Endothelial cell of umbilical vein (primary cell): ENCODE measurements around the gene SRCIN1. TPM values are rescaled to one million over a fixed set of nuclear protein-coding genes. Genes with fewer than 3 reads are reported as not detected.

Experiments
- BruUV-seq: library from RNA; stranded (reverse); fragments of 400-500 nt; replicated peaks from 2 replicates; lab custom pipeline; 2021; lab: Mats Ljungman, UMichigan
- CTCF ChIA-PET: fragments of 300-600, 350-600 bp; sonication (Branson Sonifier 250); formaldehyde crosslinking; loops from one replicate; lab custom pipeline; 2021; ENCODE audit warnings: antibody characterized with exemption, inconsistent platforms; lab: Charles Lee
- POLR2A ChIA-PET: fragments of 300-600, 350-600 bp; sonication (Branson Sonifier 250); formaldehyde crosslinking; loops from one replicate; lab custom pipeline; 2021; ENCODE audit warnings: antibody characterized with exemption, inconsistent platforms; lab: Charles Lee
- DNase-seq: peaks from one replicate; pipeline ENCODE4 v3.0.0-alpha.2; 2011; ENCODE audit warnings: low read depth, low spot score
- FAIRE-seq: peaks from 2 replicates; lab custom pipeline; 2011; peaks lifted over from hg19 to GRCh38; lab: Jason Lieb, UNC
- H2AFZ ChIP-seq: 2 replicates; pipeline ENCODE4 v1.6.0; 2012; ENCODE audit warnings: low read depth, low read length, control low read depth, inconsistent platforms
- H3K27ac ChIP-seq: 2 replicates; pipeline ENCODE4 v1.5.1; 2011; ENCODE audit warnings: low read depth, mild to moderate bottlenecking, control low read depth, low read length, moderate library complexity; ENCODE audit not compliant: insufficient read depth
- H3K27me3 ChIP-seq, 2 experiments: 2 replicates each; pipeline versions ENCODE4 v1.6.0 to v1.6.1; 2011; ENCODE audit warnings: low read length in 2 of 2, mixed read lengths in 1 of 2; ENCODE audit not compliant: control insufficient read depth in 2 of 2, insufficient read depth in 2 of 2
- H3K36me3 ChIP-seq, 2 experiments: 2 replicates in 1 of 2; 3 replicates in 1 of 2; pipeline ENCODE4 v1.5.1; 2011; ENCODE audit warnings: low read length in 2 of 2, mild to moderate bottlenecking in 1 of 2, moderate library complexity in 1 of 2; ENCODE audit not compliant: control insufficient read depth in 2 of 2, insufficient read depth in 2 of 2; ENCODE audit errors: extremely low read depth in 1 of 2
- H3K4me1 ChIP-seq: 3 replicates; pipeline ENCODE4 v1.5.1; 2011; ENCODE audit warnings: mild to moderate bottlenecking, low read length; ENCODE audit not compliant: control insufficient read depth, insufficient read depth; ENCODE audit errors: extremely low read depth
- H3K4me2 ChIP-seq: 2 replicates; pipeline ENCODE4 v1.6.1; 2011; ENCODE audit warnings: low read length, control low read depth, mixed read lengths; ENCODE audit not compliant: insufficient read depth
- H3K4me3 ChIP-seq, 3 experiments: fragments of 200-600 bp in 1 of 3; sonication (generic), shearing (Covaris generic) in 1 of 3; replicated peaks in 1 of 3; 2 replicates each; pipeline ENCODE4 v1.5.1; 2011 to 2016; ENCODE audit warnings: control low read depth in 3 of 3, low read length in 3 of 3, mild to moderate bottlenecking in 2 of 3, inconsistent platforms in 1 of 3, low read depth in 1 of 3, moderate library complexity in 1 of 3; ENCODE audit not compliant: insufficient read depth in 1 of 3
- H3K79me2 ChIP-seq: 2 replicates; pipeline ENCODE4 v1.6.0; 2012; ENCODE audit warnings: low read length, inconsistent platforms; ENCODE audit not compliant: control insufficient read depth, insufficient read depth
- H3K9ac ChIP-seq: replicated peaks from 2 replicates; pipeline ENCODE3; 2011; ENCODE audit warnings: low read length, control low read depth; ENCODE audit not compliant: insufficient read depth; ENCODE audit errors: extremely low read depth
- H3K9me1 ChIP-seq: replicated peaks from 3 replicates; pipeline ENCODE4 v1.6.0; 2011; ENCODE audit warnings: mild to moderate bottlenecking, low read length; ENCODE audit not compliant: control insufficient read depth, insufficient read depth; ENCODE audit errors: extremely low read depth
- H3K9me3 ChIP-seq: replicated peaks from 2 replicates; pipeline ENCODE4 v1.5.1; 2012; ENCODE audit warnings: low read length, inconsistent platforms; ENCODE audit not compliant: control insufficient read depth, insufficient read depth
- H4K20me1 ChIP-seq: replicated peaks from 2 replicates; pipeline ENCODE3; 2011; ENCODE audit warnings: mild to moderate bottlenecking, low read length; ENCODE audit not compliant: control insufficient read depth, insufficient read depth; ENCODE audit errors: extremely low read depth
- CTCF ChIP-seq, 2 donors: IDR thresholded peaks; 1 replicate in 1 of 2; 2 replicates in 1 of 2; pipeline ENCODE4 v1.5.1; 2011; ENCODE audit warnings: low read length in 2 of 2, mild to moderate bottlenecking in 2 of 2, moderate library complexity in 2 of 2, control low read depth in 1 of 2, inconsistent platforms in 1 of 2, low read depth in 1 of 2; ENCODE audit not compliant: insufficient read depth in 1 of 2; ENCODE audit errors: extremely low read depth in 1 of 2
- EZH2 ChIP-seq: IDR thresholded peaks from 2 replicates; pipeline ENCODE4 v1.6.1; 2012; ENCODE audit warnings: borderline replicate concordance, low read depth, mild to moderate bottlenecking, moderate library complexity, low read length, inconsistent platforms; ENCODE audit not compliant: severe bottlenecking
- GATA2 ChIP-seq: IDR thresholded peaks from 2 replicates; pipeline ENCODE4 v1.7.0; 2011; ENCODE audit warnings: low read depth, mild to moderate bottlenecking, moderate library complexity, mixed read lengths, low read length; ENCODE audit not compliant: insufficient read length, insufficient read depth
- JUN ChIP-seq: IDR thresholded peaks from 2 replicates; pipeline ENCODE4 v1.6.1; 2011; ENCODE audit warnings: borderline replicate concordance, low read depth; ENCODE audit not compliant: insufficient read length, insufficient read depth
- MAX ChIP-seq: IDR thresholded peaks from 2 replicates; pipeline ENCODE4 v1.6.1; 2011; ENCODE audit not compliant: insufficient read depth, insufficient read length
- POLR2A ChIP-seq: IDR thresholded peaks from 2 replicates; pipeline ENCODE4 v1.6.1; 2012; ENCODE audit warnings: low read depth, mild to moderate bottlenecking, control low read depth, low read length
- POLR2AphosphoS5 ChIP-seq: IDR thresholded peaks from 2 replicates; pipeline ENCODE4 v1.6.1; 2012; ENCODE audit warnings: low read depth, mild to moderate bottlenecking, control low read depth, low read length, moderate library complexity; ENCODE audit not compliant: insufficient read depth
- dilution Hi-C: fragments of 300-500 bp; cut with MboI; formaldehyde crosslinking; loops from one replicate; pipeline ENCODE4 v1.15.0; 2019; ENCODE audit warnings: low sequenced_read_pairs; ENCODE audit not compliant: extremely low pct_ligation_motif_present
- intact Hi-C: fragments of 100-400 bp; cut with micrococcal nuclease; formaldehyde crosslinking; loops from one replicate; pipeline ENCODE4 v1.10.0; 2022
- polyA plus RNA-seq, 4 experiments: library from polyadenylated mRNA; depleted of rRNA in 3 of 4; stranded (reverse) in 3 of 4; unstranded in 1 of 4; fragments of >200 nt; gene quantifications; 2 replicates each; pipeline versions ENCODE4 v1.2.1 to v1.2.3, GENCODE V29; 2011 to 2012; ENCODE audit warnings: missing spikeins in 1 of 4
- total RNA-seq: library from RNA; stranded (reverse); gene quantifications from 2 replicates; pipeline ENCODE4 v1.2.3, GENCODE V29; 2021

The SRCIN1 gene
- total and polyA plus RNA-seq, 2 donors (not counting 3 experiments of a cell fraction or from before 2014, with no cell fraction given): 0.15 to 0.35 TPM

- no peak for FAIRE-seq
- no peak overlapping the region for H2AFZ ChIP-seq
- BruUV-seq: no TSS peak
Measured at GRCh38 chr17:38579934-38580333, 25.8 kb downstream of the SRCIN1 start.

More at GRCh38 chr17:38579934-38580333, 25.8 kb downstream of the SRCIN1 start:
- Histone ChIP-seq H3K4me2 (no peak overlapping the region), H3K9me1 (no peaks in the 10 kb centered on the region), H3K9ac (no peak overlapping the region), H3K4me3 (no peak overlapping the region), H3K27ac (no peak overlapping the region), H3K27me3 (peaks cover 36 to 42% of the 10 kb centered on the region in 2 experiments), H3K9me3 (no peaks in the 10 kb centered on the region), H4K20me1 (no peaks in the 10 kb centered on the region), H3K4me1 (no peaks in the 10 kb centered on the region), H3K36me3 (no peaks in the 10 kb centered on the region), H3K79me2 (no peaks in the 10 kb centered on the region)
- dilution Hi-C loops: no loop called here
- TF ChIP-seq CTCF (IDR thresholded peaks at IDR 0.05; ENCODE audit: extremely low read depth in 1 of 2, insufficient read depth in 1 of 2, low read depth in 1 of 2, low read length in 2 of 2) (no peak), EZH2 (no peak), JUN (no peak), GATA2 (no peak), POLR2A (no peak), MAX (no peak), POLR2AphosphoS5 (no peak)
- DNase-seq: no peak
- CTCF ChIA-PET: interaction anchor here (1.1 kb wide), 1 partner anchor 21 kb away, joined by 3 read pairs; no protein-coding TSS in a partner anchor
- intact Hi-C loops: no loop called here
- POLR2A ChIA-PET: no interaction called here
